Retina (tissue), 1 donor: ENCODE measurements around the gene C1orf52.

Experiments
- DNase-seq: peaks from one replicate; pipeline ENCODE4 v3.0.0-alpha.2; 2016

Gene C1orf52

DNA sequence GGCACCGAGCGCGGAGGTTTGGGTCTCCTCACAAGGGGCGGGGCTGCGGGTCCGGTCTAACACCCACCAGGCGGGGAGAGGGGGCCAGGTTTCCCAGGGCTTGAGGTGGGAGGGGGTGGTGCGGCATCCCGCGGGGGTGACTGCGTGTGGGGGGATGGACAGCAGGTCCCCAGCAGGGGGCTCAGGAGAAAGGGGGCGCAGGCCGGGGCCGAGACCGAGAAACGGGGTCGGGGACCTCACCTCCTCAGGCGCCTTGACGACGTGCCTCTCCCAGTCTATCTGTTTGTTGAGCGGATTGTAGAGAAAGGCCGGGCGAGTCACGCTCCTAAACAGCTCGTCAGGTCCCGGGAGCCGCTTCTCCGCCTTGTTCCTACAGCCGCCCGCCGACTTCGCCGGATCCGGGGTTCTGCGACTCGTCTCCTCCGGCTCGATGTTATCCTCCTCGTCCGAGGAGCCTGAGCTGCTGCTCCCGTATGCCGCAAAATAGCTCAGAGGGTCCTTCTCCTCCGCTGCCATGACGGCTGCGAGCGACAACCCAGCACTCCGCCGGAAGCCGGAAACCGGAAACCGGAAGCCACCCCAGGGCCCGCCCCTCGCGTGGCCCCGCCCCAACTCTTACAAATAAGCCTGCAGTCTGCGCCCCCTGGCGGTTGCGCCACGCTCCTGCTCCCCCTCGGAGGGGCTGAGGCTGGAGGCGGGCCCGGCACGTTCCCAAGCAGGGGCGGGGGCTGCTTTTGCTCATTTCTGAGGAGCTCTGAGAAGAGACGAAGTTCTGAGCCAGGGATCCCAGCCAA, at the start of gene C1orf52:
TSS of gene C1orf52 (minus strand) at position 545 of the 794 bp plus-strand sequence. CDS start at position 516, 29 bp downstream.
- DNase-seq = peak; percentile 99

DNA sequence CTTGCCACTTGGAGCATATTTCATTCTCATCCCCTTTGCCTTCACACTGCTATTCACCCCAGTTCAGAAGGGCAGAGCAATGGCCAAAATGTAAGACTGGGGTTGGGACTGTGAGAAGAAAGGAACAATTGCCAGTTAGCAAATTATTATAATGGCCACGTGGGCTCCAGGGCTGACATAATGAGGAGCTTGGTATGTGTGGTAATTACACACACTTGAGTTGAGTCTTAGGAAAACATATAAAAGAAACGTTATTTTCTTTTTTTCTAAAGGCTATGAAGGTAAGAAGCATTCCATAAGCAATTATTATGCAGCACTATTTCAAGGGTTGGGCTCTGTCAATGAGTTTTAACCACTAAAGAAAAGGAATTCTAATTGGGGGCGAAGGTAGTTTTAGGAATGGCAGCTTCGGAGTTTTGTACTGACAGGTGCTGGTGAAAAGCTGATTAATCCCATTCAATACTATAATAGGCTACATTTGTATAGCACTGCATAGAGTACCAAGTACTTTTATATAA, 49.4 kb upstream of the C1orf52 start:
- DNase-seq = peak; percentile 60

DNA sequence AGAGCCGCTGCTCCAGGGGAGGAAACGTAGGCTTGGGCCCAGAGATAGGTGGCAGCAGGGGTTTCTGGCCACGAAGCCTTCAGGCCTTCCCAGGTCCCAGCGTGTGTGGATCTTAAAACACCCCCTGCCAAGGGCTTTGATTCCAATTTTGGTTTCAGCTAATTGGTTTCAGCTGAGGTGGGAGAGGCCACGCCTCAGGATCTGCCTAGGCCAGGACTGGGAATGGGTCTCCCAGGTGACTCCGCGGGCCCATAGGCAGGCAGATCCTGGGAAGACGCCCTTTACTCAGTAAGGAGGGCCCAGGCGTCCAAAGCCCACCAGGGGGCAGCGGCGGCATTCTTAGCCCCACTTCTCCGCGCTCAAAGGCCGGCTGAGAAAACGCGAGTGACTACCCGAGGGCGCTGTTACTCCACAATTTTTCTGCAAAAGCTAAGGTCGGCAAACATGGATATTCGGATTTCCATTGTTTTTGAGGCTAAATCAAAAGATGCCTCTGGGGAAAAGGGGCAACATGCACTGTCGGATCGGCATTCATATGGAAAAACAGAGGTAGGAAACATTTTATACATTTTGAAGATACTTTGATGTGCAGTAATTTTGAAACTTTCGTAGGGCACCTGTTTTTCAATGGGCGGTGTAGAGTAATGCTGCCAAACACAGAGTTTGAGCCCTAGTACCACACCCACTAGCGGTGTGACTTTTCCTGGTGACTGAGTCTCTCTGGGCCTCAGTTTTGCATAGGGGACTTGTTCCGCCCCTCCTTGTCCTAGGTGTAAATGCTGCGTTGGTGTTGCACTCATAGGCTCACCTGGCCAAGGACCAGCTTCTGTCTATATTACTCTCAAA, 48.7 kb upstream of the C1orf52 start:
- DNase-seq = peak; percentile 94

DNA sequence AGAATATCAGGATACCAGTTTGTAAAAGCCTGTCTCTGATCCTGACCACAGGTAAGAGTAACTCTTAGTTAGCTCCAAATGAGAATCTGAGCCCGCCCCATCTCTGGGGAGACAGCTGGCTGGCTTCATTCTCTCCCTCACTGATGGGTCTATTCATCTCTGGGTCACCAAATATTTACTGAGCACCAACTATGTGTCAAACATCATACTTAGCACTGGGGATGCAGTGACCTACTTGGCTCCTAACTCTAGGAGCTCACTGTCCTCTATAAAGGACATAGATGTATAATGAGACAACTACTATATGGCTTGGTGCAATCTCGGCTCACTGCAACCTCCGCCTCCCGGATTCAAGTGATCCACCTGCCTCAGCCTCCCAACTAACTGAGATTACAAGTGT, 46.8 kb upstream of the C1orf52 start:
- no peak for DNase-seq

DNA sequence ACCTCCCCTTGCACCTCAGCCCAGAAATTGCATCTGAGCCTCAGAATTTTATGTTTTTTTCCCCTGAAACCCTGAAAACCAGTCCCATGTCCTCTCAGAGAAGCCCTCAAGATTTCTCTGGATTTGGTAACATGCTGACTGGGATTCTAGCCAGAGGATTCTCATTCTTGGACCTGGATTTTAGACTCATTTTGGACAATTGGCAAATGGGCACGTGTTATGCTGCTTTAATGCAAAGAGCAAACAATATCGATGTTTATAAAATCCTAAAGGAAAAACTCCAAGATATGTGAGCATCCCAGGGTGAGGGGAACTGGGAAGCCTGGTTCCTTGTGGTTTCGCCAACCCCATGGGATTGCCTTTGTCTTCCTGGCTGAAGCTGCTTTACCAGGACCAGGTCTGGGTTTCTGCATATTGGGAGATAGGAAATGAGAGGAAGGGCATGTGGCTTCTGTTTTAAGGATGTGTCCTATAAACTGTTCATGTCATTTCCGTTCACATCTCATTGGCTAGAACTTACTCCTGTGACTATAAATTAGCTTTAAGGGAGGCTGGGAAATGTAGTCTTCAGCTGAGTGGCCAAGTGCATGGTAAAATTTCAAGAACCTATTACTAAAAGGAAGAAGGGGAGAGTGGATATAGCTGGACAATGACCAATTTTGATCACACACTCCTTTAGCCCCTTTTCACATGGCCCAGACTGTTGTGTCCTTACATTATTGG, 44.1 kb upstream of the C1orf52 start:
- DNase-seq = no peak

DNA sequence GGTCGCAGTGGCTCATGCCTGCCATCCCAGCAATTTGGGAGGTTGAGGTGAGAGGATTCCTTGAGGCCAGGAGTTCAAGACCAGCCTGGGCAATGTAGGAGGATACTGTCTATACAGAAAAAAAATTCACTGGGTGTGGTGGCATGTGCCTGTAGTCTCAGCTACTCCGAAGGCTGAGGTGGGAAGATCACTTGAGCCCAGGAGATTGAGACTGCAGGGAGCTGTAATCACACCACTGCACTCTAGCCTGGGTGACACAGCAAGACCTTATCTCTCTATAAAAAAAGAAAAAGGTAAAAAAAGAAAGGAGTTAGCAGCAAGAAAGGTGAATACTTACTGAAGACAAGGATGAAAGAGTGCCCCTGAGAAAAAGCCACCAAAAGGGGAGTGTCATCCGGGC, 40.7 kb upstream of the C1orf52 start:
- DNase-seq = no peak

DNA sequence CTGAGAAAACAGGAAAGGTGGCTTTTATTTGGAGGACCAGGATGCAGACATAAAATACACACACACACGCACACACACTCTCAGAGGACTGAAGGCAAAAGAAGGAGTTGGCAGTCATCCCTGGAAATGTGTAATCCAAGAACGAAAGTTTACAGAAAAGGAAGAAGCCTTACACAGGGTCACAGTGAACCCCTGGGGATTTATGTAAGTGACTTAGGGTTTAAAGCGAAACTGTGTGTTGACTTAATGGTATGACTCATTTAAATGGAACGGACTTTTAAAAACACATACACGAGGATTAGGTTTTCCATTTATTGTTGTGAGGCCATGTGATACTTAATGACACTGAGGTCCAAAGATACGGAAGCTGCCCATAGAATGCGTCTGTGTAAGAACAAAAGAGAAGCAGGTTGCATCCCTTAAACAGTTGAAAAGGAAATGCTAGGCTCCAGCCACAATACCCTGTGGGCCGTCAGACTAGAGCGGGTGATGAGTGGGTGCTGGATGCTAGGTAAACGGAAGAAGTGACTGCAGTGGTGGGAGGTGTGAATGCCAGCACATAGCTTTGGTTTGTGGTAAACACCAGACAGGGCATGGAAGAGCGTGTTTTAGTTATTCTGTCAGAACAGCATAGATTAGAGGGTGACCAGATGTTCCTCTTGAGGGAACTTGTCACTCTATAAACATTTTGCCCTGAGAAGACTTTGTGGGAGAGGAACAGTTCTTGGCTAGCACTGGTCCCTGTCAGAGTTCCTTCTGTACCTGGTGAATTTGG, 38.6 kb upstream of the C1orf52 start:
- DNase-seq = no peak

DNA sequence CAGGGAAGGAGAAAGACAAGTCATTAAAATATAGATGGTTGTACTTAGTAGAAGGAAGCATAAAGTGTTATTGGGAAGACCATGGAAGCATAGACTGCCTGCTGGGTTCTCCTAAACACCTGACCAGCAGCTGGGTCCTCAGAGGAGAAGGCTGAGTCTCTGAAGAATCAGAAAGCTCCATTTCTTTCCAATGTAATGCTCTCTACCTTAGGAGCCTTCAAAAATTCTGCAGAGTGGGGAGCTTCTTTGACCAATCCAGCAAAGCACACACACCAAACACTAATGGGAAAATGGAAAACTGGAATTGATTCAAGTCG, 38.0 kb upstream of the C1orf52 start:
- no peak for DNase-seq

DNA sequence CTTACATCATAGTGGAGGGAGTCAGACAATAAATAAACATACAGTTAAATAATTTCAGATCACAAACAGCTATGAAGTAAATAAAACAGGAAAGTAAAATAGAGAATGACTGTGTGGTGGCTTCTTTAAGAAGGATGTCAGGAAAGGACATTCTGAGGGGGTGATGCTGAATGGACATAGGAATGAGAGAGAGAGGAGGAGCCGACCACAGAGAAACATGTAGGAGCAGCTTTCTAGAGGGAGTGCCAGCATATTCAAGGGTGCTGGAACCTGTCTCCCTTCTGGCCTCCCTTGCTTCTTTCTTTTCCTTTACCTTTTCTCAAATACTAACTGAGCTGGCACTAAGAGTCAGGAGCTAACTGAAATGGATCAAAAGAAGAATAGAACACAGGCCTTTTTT, 37.5 kb upstream of the C1orf52 start:
- DNase-seq = no peak

DNA sequence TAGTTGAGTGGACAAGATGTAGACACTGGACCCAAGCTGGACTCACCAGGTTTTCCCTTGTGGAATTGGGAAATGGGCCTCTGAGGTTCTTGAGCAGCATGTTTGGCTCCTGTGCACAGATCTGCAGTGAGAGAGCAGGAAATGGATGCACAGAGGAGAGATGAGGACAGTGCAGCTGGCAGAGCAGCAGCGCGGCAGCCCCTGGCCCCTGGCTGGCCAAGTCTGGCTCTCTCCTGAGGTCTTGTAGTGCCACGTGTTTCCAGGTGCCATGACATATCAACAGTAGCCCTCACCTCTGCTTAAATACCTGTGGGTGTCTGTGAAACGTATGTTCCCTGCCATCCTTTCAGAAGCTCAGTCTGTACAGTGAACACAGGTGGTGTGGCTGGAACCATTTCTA, 36.2 kb upstream of the C1orf52 start:
- DNase-seq = no peak

DNA sequence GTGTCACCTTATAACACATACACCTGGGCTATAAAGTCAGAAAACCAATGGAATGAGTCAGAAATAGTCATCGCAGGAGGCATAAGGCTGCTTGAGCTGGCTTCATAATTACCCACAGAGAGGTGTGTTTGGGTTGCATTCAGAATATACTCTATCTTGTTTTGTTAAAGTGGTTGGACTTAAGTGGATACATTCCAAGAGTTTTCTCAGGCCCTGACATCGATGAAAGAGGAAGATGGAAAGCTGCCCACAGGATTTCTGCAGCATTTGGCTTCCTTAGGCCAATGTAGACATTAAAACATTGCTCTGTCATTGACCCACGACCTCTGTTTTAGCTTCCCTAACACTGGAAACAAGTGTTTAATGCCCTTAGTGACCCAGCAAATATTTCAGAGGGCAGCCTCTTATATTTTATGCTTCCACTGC, 35.6 kb upstream of the C1orf52 start:
- DNase-seq = no peak

DNA sequence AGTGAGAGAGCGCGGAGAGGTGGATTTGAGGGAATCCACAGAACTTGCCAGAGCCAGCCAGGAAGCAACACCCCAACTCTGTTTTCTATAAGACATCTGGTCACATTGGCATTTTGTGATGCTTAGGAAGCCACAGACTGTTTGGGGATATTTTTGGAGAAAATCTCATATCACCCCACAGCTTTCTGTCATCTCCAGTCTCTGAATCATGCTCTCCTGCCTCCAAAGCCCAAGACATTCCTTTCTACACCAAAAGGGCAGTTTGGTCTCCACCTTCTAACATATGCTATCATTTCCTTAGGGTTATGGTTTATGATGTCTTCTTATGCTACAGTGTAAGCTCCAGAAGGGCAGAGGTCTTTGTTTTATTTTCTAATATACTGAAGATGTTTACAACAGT, 31.4 kb upstream of the C1orf52 start:
- no peak for DNase-seq

DNA sequence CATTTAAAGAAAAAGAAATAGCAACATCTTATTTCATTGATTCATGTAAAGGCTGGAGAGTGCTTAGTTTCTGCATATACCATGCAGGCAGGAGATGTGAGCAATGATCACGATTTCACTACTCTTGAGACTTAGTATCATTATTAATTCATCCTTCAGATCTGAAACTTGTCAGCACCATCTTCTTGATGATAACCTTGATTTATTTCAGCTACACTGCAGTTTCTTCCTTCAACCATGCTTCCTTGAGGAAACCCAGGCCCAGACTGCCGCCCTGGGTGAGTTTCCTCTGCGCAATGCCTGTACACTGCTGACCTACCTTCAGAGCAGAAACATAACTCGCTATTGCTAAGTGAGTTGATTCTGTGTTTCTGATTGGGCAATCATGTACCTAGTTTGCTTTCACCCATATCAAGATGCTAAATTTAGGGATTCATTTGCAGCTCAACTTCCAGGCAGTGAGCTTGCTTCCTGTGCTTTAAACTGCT, 30.4 kb upstream of the C1orf52 start:
- DNase-seq = no peak

DNA sequence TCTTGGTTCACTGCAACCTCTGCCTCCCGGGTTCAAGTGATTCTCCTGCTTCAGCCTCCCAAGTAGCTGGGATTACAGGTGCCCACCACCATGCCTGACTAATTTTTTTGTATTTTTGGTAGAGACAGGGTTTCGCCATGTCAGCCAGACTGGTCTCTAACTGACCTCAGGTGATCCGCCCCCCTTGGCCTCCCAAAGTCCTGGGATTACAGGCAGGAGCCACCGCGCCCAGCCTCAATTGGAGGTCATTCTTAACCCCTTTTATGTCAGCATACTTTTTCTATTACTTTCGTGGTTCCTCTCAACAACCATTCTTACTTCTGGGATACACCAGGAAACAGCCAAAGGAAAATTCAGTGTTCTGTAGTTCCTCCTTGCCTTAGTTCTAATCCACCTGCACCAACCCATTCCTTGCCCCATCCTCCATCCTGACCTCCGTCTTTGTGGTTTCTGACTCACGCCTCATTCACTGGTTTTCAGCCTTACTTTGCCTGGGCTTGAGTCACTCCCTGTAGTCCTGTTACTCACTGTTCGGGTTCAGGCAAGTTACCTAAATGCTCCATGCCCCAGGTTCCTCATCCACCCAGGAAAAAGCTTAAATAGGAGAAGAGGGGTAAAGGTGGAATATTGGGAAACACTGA, 29.9 kb upstream of the C1orf52 start:
- DNase-seq = no peak

DNA sequence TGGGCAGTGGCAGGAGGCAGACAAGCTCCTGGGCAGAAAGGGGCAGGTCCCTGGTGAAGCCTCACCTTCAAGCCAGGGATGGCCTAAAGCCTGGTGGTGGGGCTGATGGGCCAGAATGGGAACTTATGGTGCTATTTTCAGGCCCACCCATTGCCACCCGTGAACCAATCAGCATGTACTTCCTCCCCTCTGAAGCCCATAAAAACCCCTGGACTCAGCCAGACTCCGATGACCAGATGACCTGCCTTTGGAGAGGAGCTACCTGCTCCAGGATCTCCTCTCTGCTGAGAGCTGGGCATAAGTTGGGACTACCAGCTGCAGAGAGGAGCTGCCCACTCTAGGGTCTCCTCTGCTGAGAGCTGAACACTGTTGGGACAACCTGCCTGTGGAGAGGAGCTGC, 24.7 kb upstream of the C1orf52 start:
- no peak for DNase-seq

DNA sequence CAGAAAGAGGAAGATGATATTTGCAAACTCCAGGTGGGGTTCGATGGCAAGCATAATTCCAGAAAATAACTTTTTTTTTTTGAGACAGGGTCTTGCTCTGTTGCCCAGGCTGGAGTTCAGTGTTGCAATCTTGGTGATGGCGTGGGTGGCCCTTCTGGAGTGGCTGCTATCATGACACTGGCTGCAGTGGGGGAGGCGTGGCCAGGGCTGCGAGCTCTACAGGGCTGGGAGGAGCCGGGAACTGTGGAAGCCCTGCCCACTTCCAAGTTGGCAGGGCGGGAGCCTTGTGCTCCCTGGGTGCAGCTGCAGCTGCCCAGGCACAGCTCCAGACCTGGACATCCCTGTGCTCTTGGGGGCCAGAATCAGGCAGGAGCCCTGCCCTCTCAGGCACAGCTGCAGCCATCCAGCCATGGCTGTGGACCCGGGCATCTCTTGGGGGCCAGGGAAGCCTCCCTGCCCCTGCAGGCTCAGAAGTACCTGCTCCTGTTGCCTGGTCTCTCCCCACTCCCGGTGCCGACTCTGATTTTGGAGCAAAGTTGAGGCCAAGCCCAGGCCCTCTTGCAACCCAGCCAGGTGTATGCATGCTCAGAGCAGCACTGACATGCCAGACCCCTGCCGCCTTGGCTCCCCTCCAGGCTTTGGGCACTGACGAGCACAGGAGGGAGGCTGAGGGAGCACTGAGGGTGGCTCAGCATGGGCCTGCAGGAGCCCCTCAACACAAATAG, 24.2 kb upstream of the C1orf52 start:
- DNase-seq = no peak

DNA sequence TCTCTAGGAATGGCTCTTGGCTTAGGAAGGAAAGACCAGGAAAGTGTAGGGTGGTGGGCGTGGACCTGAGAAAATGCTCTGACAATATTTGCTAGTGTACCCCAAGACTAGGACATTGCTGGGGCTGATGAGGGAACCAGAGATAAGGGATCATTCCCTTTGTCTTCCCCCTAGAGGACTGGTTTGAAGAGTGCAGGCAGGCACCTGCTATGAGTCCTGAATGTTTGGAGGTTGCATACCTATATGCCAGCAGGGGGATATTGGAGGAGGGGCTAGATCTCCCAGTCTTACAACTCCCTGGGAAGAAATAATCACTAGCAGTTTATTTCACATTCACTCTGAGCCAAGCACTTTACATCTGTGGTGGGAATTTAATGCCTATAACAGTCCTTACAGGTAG, 23.0 kb upstream of the C1orf52 start:
- no peak for DNase-seq

DNA sequence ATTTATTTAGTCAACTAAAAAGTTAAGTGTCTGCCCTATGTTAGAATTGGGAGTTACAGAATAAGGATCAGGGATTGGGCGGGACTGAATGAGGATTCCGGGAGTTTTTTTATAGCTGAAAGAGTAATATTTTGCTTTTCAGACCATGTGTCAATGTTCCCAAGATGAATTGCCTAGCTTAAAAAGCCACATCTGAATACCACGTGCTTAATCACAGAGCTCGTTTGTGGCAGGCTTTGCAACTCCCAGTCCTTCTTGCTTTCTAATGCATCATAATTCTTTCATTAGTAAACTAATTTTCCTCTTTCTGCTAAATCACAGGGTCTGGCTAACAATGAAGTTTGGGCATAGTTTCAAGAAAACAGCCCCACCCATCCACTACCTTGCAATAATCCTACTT, 21.2 kb upstream of the C1orf52 start:
- DNase-seq = no peak

DNA sequence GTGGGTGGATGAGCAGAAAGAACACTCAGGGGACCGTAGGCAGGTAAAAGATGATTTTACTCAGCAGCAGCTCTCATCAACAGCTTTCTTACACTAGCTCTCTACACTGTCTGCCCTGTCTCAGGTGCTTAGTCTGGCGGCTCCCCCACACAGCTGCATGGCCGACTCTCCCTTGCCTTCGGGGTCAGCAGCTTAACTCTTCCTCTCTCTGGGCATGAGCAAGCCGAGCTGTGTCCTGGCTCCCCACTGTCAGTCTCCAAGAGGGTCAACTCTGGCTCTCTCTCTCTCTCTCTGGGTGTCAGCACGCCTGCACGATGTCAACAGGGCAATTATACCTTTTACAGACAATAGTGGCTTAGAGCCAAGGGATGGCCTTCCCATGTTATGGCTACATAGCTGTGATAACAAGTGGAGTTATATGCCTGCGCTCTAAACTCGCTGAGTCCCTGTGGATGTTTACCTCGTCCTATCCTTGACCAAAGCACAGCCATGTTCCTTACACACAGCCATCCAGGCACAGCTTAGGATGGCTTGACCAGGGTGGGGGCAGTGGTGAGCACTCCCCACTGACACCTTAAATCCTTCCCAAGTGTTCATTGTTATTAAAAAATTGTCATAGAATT, 20.1 kb upstream of the C1orf52 start:
- no peak for DNase-seq

DNA sequence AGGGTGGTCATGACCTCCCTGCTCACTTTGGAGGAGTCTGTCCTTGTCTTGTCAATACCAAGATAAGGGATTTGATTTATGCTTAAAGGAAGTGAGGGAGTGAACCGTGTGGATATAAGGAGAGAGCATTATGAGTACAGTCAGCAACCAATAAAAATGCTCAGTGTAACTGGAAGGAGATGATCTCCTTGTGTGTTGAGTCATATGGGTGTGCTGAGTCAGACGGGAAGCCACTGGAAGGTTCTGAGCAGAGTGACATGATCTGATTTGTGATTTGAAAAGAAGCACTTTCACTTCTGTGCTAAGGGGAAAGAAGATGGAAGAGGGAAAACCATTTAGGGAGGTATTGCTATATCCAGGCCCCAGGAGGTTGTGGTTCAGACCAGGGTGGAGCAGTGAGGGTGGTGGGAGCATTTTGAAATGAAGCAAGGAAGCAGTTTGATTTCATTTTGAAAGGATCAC, 19.4 kb upstream of the C1orf52 start:
- no peak for DNase-seq

DNA sequence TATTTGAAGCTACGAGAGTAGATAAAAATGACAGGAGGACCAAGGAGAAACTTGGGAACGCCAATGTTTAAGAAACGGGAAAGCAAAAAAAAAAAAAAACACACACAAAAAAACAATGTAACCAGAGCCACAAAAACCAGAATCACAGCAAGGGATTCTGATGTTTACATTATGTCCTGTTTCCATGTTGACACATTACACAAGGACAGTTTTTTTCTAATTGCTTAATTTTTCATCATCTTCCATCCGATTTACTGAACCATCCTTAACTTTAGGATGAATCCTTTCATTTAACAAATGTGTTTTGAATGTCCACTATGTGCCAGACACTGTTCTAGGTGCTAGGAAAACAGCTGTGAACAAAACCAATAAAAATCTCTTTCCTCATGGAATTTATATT, 18.3 kb upstream of the C1orf52 start:
- no peak for DNase-seq
